Ecto neural progenitor cell (in vitro differentiated cells): ENCODE measurements around the gene PF4V1.
"Not testable (repeated sequence)": the region's sequence is repeated elsewhere in the genome, so short reads cannot be mapped to it uniquely, and the experiment has no call there.

ENCODE experiments used
- DNase-seq: peaks from one replicate; pipeline ENCODE4 v3.0.0-alpha.2; 2018; ENCODE audit warnings: low spot score

Gene PF4V1

DNA sequence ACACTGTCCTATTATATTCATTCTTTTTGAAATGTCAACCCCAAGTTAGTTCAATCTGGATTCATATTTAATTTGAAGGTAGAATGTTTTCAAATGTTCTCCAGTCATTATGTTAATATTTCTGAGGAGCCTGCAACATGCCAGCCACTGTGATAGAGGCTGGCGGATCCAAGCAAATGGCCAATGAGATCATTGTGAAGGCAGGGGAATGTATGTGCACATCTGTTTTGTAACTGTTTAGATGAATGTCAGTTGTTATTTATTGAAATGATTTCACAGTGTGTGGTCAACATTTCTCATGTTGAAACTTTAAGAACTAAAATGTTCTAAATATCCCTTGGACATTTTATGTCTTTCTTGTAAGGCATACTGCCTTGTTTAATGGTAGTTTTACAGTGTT is 17.7 kb downstream of the PF4V1 start:
- DNase-seq, result no peak

DNA sequence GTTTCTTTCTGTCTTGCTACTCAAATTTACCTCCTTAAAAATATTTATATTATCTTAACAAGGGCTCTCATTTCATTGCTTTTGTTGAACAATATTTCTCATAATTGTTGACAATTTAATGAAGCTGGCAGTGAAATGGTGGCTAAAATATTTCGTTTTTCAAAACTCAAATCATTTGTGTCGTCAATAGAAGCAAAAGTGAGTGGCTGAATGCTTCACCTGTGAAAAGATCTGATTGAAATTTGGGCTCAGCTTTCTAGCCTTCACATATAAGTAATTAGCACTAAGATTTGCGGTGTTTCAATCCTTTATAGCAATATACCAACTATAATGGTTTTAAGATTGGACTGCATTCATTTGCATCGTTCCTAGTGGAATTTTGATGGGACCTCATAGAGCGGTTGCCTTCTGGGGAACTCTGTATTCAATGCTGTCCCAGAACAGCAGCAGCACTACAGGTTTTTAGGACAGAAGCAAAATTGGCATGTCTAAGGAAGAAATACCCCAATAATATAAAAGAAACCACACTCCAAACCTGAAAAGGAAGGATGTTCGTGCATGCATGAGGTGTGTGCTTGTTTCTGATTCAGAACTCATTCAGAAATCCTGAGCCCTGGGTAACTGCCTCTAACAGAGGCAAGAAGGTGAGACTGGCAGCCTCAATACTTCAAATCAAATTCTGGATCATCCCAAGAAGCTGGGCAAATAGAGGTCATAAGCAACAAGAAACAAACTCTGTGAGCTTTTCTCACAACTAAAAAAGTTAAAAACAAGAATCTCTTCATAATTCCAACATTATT is 18.6 kb downstream of the PF4V1 start:
- no peak for DNase-seq

DNA sequence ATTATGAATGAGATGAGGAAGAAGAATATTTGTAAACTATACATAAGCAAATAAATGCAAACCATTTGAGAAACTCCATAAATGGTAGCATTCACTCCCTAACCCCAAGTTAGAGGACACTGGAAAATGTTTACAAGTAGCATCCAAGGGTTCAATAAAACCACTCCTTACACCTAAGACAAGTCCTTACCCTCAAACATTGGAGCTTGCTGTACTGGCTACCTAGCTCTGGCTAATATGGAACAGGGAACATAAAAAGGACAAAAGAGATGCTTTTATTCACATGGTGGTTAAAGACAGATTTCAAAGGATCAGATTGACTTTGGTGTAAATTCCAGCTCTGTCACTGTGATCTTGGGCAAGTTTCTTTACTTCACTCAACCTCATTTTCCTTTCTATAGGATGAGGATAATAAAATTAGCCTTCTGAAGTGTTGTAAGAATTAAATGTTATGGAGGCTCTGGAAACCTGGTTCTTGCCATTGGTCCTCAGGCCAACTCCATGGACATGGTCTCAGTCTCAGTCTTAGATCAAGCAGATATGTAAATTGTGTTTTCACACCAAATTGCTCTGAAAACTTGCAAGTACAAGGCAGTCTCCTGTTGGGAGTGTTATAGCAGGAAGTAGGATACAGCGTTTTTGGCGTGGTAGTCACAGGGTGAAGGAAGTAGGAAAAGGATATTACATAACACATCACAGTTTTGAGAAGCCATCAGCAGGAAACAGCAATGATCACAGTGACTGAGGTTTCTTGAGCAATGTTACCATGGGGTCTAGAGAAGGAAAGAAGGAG is 19.4 kb downstream of the PF4V1 start:
- no peak for DNase-seq

DNA sequence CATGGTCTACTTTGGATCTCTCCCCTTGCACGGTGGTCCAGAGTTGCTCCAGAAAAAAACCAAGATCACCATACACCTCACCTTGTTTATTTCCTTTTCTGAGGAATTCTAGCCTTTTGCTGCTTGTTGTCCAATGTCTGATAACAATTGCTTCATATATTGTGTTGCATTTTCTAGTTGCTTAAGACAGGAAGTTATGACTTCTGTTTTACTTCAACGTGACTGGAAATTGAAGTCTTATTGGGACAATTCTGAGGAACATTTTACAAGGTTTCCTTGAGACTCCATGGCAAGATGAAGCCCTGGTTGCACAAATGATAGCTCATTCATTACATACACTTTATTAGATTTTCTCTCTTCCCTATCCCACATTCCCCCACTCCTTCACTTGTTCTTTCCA is 21.3 kb downstream of the PF4V1 start:
- DNase-seq, result no peak

DNA sequence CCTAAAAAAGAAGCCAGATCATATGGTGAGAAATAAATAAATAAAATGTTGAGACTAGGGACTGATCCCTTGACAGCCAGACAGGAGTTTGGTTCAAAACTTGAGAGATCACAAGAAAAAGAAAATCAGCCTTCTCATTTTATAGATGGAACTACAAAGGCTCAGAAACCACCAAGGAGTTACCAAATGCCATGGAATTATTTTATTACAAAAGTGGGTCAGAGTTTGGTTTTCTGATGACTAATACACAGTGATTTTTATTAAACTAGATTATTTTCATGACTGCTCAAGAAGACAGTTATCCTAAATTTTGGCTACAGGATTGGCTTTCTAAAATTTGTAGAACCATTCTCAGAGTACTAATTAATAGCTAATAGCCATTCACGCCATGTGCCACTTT is 22.3 kb downstream of the PF4V1 start:
- no peak for DNase-seq

DNA sequence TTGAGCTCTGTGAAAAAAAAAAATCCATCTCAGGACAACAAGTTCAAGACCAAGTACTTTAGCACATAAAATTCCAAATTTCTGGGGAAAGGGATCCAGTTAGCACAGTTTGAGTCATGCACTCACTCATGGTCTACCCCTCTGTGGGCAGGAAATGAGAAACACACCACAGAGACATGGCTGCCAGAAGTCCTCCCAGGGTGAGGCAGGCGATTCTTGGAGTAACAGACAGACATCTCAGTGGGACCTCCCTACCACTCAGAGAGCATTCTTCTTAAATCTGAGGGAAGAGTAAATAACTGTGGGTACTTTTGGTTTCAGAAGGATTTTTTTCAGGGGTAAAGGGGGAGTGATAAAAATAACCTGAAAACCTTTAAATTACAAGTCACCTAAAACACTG is 30.2 kb downstream of the PF4V1 start:
- DNase-seq, result no peak

DNA sequence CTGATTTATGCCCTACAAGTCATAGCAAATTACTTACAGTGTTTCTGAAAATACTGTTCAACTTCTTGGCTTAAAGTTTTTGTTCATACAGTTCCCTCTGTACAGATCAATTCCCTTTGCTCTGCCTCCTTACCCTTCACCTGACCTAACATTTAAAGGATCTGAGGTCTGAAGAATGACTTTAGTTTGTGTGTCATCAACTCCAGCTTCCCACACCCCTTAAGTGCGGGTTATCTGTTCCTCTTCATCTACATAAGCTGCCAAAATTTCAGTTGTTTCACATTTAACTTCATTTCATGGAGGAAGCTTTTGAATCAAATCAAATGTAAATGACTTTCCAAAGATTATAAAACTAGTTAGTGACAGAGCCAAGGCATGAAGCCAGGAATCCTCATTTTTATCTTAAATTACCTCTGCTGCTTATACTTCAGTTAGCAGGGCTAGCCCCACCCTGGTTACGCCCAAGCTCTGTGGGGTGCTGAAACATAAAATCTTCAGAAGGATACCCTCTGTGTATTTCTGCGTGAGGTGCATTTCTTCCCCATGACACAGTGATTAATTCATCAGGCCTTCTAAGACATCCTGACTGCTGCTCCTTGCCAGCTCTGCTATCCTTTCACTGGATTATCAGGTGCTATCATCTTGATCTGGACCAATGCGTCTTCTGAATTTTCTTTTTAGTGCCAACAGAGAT is 32.6 kb downstream of the PF4V1 start:
- no peak for DNase-seq

DNA sequence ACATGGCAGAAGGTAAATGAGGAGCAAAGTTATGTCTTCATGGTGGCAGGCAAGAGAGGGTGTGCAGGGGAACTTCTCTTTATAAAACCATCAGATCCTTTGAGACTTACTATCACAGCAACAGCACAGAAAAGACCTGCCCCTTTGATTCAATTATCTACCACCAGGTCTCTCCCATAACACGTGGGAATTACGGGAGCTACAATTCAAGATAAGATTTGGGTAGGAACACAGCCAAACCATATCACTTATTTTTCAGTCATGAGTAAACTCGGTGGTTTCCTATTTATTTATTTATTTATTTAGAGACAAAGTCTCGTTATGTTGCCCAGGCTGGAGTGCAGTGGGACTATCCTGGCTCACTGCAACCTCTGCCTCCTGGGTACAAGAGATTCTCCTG is 38.2 kb downstream of the PF4V1 start:
- no peak for DNase-seq

DNA sequence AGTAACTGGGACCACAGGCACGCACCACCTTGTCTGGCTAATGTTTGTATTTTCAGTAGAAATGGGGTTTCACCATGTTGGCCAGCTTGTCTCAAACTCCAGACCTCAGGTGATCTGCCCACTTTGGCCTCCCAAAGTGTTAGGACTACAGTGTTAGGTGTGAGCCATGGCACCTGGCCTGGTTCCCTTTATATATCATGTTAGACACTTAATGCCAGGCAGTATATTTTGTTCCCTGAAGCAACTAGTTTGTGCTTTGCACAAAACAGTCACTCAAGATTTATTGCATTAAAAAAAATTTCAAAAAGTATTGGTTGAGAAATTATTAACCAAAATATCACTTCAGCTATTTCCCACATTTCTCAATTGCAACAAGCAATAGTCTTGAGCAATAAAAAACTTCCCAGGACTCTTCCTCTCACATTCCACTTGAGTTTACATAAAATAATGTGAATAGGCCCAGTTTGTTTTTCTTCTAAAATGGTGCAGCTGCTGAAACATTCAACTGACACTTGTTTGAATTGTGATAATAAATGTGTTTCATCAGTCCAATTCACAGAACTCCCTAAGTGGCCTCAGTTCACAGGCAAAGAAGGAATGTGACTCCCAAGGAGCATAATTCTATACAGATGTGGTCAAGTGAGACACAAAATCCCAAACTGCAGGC is 38.8 kb downstream of the PF4V1 start:
- no peak for DNase-seq

DNA sequence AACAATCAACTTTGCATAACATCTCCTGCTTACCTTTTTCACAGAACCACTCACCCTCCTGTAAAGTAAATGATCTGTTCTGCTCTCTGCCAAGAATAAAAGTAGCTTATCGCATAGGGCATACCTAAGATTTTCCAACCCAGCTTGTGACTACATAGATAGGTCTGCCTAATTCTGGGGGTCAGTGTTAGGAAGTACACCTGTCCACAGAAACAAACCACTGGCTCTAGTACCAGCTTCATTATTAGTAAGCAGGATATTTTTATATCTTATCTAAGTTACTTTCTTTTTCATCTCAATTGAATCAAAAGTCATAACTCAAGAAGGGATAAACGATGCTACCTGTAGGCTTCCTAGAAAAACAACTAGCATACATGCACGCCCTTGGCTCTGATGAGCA is 39.9 kb downstream of the PF4V1 start:
- DNase-seq, result no peak

DNA sequence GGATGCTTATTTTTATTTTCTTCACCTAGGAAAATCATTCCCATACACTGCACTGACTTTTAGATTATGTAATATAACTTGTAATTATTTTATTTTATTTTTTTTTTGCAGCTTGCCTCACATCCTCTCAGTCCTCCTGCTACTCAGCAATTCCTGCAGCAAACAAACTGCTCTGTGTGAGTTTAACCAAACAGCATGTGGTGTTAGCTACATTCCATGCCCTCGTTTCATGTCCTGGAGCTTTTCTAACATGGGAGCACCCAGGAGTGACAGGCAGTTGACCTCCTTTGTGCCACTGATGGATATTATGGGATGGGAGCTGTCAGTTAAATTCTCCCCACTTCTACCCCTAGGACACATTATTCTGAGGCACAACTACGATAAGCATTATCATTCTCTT is 40.9 kb downstream of the PF4V1 start:
- no peak for DNase-seq

DNA sequence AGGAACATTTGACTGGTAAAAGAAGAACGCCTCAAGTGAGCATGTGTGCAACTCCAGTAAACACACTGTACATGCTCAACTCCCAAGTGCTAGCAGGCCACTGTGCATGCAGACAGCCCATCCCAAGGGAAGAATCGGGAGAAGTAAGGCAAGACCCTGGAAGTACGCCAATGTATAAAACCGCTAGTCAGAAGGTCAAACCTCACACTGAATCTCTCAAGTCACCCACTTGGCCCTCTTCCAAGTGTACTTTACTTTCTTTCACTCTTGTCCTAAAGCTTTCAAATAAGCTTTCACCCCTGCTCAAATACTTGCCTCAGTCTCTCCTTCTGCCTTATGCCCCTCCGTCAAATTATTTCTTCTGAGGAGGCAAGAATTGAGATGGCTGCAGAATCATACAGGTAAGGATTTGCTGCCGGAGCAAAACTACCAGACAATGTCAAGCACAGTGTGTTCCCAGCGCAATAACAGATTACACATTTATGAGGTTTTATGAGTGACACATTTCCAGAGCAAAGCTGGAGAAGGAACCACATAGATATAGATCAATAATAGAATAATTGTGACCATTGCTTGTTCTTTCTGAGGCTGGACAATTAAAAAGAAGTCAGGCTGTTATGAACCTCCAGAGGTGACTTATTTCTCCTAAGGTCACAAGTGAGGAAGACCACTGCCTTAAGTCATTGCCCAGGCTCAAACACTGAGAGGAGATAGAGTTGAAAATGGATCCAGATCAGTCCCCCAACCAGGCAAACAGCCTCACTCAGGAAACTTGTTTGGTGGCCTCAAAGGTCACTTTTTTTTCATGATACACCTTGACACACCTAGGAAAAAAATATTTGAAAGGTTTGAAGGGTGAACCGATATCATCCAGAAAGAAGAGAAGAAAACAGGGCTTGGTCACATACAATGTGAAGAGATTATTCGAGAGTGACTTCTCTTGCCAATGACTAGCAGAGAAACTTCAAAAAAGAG is 42.4 kb downstream of the PF4V1 start:
- DNase-seq, result no peak

DNA sequence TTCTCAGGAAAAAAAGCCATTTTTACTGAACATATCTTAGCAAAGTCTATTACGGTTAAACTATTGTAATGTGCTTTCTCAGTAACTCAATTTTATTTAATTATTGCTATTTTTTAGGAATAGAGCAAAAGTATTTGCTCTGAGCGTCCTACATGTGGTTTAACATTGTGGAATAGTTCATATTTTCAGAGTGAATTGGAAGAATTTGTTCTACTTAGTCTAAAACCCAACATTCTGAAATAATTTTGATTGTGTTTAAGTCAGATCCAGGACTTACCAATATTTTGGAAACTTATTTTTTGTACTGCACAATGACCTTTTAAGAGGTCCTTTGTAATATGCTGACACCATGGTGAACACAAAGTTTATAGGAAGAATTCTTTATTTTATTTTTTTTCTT is 43.3 kb downstream of the PF4V1 start:
- no peak for DNase-seq

DNA sequence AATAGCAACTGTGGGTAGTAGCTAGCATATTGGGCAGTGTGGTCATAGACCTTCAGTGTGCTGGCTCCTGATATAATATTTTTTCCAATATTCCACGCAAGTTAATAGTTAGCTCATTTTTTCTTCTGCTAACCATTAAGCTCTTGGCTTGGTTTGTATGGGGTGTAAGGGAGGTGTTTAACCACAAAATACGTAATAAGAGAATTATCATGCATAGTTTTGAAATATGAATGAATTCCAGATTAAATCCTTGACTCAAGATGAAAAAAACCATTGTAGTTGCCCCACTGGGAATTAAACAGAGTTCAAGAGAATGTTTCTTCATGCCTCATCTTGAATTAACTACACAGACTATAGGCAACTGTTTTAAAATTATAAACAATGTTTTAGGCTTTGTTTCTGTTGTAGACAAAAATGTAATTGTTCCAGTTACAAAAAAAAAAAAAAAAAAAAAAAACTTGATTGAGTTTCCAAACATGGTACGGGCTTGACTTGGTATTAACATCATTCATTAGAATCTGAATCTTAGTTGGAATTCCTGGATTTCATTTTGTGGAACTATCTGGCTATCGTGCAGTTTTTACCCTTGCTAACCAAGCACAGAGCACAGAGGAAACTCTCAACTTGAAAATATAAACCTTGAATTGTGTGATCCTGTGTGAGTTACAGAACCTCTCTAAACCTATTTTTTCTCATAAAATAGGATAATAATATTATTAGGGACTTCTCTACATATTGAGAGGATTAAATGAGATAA is 44.5 kb downstream of the PF4V1 start:
- no peak for DNase-seq

DNA sequence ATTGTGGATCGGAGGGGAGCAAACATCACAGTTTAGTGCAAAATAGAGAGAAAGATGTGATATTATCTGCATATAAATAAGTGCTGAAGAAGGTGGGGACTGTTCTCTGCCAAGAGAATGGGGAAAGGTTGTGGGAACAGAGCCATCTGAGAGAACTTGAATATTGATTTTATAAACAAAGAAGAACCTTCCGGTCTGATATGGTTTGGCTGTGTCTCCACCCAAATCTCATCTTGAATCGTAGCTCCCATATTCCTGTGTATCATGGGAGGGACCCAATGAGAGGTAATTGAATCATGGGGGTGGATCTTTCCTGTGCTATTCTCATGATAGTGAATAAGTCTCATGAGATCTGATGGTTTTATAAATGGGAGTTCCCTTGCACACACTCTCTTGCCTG is 46.2 kb downstream of the PF4V1 start:
- DNase-seq, result not testable (repeated sequence)

DNA sequence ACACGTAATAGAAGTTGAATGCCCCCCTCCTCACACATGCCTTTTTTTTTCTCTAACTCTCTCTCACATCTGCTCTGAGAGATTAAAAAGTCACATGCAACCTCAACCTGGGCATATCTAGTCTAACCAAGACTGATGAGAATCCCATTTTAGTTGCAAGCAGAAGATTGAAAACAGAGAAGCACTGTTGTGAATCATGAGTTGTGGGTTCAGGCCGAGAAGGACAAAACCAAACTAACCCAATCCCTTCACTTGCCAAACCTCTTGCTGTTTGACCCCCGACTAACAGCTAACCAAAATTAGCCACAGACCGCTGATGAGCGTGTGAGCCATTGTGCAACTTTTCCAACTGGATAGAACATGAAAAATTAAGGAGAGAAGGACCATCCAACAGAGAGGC is 47.9 kb downstream of the PF4V1 start:
- no peak for DNase-seq

DNA sequence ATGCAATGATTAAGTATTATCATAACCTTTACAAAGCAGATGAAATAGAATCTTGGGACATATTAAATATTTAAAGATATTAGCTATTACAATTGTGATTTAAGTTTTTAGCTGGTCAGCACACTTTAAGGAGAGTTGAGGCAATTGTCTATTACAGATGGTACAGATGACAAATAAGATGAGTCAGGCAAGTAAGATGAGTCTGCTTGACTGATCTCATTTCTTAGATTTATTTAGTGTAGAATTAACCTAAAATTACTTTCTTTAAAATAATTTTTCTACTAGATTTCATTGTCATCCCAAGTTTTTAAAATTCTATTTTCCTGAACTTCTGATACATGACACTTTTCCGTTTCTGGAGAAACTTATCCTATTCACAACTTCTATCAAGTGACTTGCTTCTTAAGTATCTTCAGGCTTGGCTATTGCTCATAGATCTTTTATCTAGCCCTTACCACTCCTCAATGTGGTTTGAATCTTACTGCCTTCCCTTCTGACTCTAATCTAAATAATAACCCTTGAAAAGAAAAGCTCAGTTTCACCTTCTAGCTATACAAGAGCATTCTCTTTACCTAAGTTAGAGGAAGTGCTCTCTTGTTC is 49.0 kb downstream of the PF4V1 start:
- DNase-seq, result no peak

DNA sequence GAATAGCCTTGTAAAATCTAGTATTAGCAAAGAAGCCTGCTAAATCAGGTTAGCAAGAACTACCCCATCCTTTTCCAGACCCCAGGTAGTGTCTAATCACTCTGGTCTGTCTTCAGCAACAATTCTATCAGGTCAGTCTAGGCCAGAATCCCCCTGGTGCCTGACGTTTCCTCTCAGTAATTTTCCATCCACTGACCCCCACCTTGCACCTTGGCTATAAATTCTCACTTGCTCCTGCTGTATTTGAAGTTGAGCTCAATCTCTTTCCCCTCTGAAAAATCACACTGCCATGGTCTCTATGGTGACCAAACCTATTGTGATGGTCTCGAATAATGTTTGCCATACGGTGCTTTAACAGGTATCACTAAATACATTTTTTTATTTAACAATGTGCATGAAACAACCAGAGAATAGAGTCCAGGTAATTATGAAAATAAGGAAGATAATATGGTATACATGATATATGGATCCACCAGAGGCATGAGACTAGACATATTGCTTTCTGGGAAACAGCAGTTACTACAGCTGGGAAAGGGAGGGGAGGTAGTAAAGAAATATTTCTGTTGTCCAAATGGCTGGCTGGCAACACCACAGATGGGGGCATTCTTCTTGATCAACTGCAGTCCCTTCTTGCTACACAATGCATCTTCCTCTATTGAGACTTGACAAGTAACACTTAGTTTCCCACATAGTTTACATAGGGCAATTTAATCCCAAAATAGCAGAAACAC is 49.9 kb downstream of the PF4V1 start:
- DNase-seq, result no peak
